GM19043 (cell line): ENCODE data around the gene TTC28.

ENCODE experiments used
- ATAC-seq: cut with Tn5 transposase; IDR thresholded peaks from one replicate; pipeline ENCODE4 v1.9.1; 2021; ENCODE audit warnings: low read depth; ENCODE audit not compliant: unreplicated experiment

TTC28 gene

GRCh38 chr22:28034760-28035401 lies 644.8 kb downstream of the TTC28 start:
- no peak for ATAC-seq

GRCh38 chr22:28034145-28034759 lies 645.4 kb downstream of the TTC28 start:
- no peak for ATAC-seq

GRCh38 chr22:28032861-28033260 lies 646.8 kb downstream of the TTC28 start:
- no peak for ATAC-seq

GRCh38 chr22:28031383-28031922 lies 648.2 kb downstream of the TTC28 start:
- ATAC-seq: no peak

- no peak for ATAC-seq
Observed at GRCh38 chr22:28030473-28030872, 649.2 kb downstream of the TTC28 start.

- no peak for ATAC-seq
Observed at GRCh38 chr22:28029956-28030355, 649.7 kb downstream of the TTC28 start.

- ATAC-seq: no peak
Observed at GRCh38 chr22:28029201-28029948, 650.3 kb downstream of the TTC28 start.

- no peak for ATAC-seq
Observed at GRCh38 chr22:28027453-28028448, 651.9 kb downstream of the TTC28 start.

GRCh38 chr22:28025866-28026575 lies 653.6 kb downstream of the TTC28 start:
- ATAC-seq: no peak

GRCh38 chr22:28025333-28025732 lies 654.3 kb downstream of the TTC28 start:
- ATAC-seq: no peak

GRCh38 chr22:28024422-28024888 lies 655.2 kb downstream of the TTC28 start:
- no peak for ATAC-seq

GRCh38 chr22:28023774-28024173 lies 655.9 kb downstream of the TTC28 start:
- ATAC-seq: no peak

GRCh38 chr22:28023036-28023435 lies 656.6 kb downstream of the TTC28 start:
- ATAC-seq: no peak

- no peak for ATAC-seq
Observed at GRCh38 chr22:28021998-28022660, 657.5 kb downstream of the TTC28 start.

- ATAC-seq: no peak
Observed at GRCh38 chr22:28021116-28021997, 658.3 kb downstream of the TTC28 start.

GRCh38 chr22:28019881-28020861 lies 659.5 kb downstream of the TTC28 start:
- no peak for ATAC-seq

GRCh38 chr22:28019360-28019759 lies 660.3 kb downstream of the TTC28 start:
- ATAC-seq: no peak
